NCI-H524 treated with DMSO at 0.1 percent for 48 hours (cell line): Measurements from ENCODE around the gene PARD6B.
"Not testable (repeated sequence)": the region's sequence is repeated elsewhere in the genome, so short reads cannot be mapped to it uniquely, and the experiment has no call there.

Source experiments
- DNase-seq: peaks from one replicate; lab custom pipeline; 2025; lab: John Stamatoyannopoulos, UW

The PARD6B gene

DNA sequence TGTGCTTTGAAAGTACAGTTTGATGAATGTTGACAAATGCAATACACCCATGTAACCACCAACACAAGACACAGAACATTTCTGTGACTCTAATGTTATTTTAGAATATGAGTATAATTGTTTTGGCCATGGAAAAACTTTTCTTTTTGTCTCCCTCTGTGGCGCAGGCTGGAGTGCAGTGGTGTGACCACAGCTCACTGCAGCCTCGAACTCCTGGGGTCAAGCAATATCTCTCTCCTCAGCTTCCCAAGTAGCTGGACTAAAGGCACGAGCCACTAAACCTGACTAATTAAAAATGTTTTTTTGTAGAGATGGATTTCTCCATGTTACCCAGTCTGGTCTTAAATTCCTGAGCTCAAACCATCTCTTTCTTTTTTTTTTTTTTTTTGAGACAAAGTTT, 43.1 kb downstream of the PARD6B start:
- DNase-seq, result no peak

DNA sequence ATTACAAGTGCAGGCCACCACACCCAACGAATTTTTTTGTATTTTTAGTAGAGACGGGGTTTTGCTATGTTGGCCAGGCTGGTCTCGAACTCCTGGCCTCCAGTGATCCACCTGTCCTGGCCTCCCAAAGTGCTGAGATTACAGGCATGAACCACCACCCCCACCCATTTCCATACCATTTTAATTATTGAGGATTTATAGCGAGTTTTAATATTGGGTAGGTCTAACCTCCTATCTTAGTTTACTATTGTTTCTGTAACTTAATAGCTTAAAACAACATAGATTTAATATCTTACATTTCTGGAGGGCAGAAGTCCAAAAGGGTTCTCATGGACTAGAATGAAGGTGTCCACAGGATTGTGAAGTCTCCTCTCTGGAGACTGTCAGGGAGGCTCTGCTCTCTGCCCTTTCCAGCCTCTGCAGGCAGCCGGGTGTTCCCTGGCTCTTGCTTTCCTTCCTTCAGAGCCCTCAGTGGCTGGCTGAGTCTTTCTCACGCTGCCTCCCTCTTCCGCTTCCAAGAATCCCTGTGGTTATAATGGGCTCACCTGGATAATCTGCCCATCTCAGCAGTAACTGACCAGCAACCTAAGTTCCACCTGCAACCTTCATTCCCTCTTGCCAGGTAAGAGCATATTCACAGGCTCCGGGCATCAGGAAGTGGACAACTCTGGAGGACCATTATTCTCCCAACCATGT, 44.9 kb downstream of the PARD6B start:
- no peak for DNase-seq

DNA sequence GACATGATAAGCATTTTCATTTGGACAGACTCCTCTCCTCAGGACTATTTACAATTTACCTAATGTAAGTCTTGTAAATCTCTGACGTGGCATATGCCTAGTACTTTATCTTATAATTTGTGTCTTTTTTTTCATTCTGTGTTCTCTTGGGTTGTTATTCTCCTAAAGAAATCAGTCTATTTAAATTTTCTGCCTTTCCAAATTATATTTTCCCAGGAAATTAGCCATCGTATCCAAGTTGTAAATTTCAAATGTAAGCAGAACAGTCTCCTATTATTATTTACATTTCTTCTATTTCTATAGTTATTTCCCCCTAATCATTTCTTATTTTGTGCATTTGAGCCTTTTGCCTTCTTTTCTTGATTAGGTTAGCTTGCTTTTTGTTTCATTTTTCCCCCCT, 46.0 kb downstream of the PARD6B start:
- DNase-seq, result no peak

DNA sequence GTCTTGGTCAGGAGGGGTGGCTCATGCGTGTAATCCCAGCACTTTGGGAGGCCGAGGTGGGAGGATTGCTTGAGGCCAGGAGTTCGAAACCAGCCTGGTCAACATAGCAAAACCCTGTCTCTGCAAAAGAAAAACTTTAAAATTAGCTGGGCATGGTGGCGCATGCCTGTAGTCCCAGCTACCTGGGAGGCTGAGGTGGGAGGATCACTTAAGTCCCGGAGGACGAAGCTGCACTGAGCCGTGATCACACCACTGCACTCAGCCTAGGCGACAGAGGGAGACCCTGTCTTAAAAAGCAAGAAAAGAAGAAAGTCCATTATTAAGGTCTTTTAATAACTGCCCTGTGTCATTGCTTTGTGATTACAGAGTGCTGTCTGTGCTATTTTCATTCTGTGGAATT, 47.6 kb downstream of the PARD6B start:
- not testable (repeated sequence) for DNase-seq

DNA sequence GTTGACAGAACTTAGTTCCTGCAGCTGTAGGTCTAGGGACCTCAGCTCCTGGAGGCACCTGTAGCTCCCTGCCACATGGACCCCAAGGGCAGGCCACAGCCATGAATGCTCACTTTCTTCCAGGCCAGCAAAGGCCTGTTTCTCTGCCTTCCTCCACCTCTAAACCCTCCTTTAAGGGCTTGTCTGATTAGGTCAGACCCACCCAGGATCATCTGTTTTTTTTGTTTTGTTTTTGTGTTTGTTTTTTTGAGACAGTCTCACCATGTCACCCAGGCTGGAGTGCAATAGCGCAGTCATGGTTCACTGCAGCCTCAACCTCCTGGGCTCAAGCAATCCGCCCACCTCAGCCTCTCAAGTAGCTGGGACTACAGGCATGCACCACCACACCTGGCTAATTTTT, 52.0 kb downstream of the PARD6B start:
- no peak for DNase-seq

DNA sequence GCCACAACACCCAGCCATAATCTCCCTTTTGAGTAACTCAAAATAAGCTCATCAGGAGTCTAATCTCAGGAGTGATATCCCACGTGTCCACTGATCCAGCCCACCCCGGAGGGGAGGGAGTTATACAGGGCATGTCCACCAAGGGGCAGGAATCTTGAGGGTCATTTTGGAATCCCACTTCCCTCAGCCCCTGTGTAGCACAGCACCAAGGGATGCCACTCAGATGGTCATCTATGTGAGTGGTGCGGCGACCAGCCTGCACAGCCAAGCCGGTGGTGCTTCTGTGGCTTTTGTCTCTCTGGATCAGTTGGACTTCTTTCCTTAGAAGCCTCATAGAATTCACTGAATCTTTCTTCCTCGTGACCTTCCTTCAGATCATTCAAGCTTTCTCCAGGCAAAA, 52.5 kb downstream of the PARD6B start:
- no peak for DNase-seq

DNA sequence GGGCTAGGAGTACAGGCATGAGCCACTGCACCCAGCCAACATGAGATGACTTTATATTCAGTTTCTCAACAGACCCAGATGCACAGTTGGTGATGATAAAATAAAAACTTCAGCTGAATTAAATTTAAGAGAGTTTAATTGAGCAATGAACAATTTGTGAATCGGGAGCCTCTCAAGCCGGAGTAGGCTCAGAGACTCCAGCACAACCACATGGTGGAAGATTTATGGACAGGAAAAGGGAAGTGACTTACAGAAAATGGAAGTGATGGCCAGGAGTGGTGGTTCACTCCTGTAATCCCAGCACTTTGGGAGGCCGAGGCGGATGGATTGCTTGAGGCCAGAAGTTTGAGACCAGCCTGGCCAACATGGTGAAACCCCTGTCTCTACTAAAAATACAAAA, 53.1 kb downstream of the PARD6B start:
- no peak for DNase-seq

DNA sequence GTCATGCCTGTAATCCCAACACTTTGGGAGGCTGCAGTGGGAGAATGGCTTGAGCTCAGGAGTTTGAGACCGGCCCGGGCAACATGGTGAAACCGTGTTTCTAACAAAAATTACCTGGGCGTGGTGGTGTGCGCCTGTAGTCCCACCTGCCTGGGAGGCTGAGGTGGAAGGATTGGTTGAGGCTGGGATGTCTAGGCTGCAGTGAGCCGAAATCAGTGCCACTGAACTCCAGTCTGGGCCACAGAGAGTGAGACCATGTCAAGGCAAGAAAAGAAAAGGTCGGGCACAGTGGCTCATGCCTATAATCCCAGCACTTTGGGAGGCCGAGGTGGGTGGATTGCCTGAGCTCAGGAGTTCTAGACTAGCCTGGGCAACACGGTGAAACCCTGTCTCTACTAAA, 55.3 kb downstream of the PARD6B start:
- DNase-seq, result no peak

DNA sequence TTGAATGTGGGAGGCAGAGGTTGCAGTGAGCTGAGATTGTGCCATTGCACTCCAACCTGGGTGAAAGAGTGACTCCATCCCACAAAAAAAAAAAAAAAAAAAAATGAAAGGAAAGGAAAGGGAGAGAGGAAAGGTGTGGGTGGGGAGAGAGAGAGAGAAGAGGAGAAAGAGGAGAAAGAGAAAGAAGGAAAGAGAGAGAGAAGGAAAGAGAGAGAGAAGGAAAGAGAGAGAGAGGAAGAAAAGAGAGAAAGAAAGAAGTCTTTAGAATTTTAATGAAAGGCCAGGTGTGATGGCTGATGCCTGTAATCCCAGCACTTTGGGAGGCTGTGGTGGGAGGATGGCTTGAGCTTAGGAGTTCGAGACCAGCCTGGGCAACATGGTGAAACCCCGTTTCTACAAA, 55.8 kb downstream of the PARD6B start:
- DNase-seq, result no peak

DNA sequence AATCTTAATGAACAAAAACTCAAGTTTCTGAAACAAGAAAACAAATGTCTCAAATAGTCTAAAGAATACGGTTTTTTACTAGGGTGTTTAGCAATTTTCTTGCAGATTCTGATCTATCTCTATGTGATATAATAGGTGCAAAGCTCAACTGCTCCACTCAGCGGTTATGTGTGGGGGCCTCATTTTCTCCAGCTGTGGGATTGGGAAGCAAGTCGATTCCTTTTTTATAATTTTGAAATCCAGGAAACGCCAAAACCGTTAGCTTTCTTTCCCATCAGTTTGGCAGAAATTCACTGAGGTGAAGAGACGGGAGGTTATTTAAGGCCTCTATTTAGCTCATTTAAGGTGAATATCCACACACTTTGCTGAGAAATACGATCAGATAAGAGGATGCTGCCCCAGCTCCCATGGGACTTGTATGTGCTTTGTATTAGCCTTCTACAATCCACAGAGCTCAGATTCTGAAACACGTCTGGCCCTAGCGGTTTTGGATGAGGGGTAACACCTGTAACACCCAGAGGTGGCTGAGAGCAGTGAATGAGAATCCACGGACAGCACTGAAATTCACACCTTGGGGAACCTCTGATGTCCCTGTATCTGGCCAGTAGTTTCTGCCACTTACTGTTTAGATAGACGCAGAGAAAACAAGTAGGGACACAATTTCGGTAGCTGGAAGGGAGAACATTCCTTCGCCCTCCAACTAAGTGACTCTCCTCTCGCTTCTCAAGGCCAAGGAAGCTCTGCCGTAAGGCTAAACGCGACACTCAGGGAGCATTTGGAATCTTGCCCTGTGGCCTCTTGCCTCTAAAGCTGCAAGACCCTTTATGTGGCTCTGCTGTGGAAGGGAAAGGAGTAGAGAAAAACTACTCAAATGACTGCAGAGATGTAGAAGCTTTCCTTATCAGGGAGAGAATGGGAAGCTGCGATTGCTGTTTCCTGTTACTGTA, 56.9 kb downstream of the PARD6B start:
- DNase-seq, result no peak

DNA sequence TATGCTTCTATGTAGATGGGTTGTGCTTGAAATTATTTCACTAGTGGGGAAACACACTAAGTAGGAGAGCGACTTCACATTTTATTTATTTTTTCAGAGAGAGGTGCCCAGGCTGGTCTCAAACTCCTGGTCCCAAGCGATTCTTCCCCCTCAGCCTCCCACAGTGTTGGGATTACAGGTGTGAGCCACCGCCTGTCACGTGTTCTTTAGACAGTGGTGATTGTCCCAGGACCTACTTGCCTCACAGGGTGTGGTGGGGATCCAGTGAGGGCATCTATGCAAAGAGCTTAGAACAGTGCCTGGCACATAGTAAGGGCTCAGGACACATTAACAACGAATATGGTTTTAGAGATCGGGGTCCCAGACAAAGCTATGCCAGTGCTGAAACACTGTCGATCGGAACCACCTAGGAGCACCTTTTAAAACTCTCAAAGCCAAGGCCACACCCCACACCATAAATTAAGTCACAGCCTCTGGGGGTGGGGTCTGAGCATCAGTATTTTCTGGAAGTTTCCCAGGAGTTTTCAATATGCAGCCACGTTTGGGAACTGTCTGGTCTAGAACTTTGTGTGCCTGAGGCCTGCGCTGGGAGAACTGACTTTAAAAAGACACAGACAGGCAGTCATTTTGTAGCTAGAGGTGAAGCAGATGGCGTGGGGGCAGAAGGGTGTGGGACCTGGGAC, 58.7 kb downstream of the PARD6B start:
- DNase-seq, result no peak

DNA sequence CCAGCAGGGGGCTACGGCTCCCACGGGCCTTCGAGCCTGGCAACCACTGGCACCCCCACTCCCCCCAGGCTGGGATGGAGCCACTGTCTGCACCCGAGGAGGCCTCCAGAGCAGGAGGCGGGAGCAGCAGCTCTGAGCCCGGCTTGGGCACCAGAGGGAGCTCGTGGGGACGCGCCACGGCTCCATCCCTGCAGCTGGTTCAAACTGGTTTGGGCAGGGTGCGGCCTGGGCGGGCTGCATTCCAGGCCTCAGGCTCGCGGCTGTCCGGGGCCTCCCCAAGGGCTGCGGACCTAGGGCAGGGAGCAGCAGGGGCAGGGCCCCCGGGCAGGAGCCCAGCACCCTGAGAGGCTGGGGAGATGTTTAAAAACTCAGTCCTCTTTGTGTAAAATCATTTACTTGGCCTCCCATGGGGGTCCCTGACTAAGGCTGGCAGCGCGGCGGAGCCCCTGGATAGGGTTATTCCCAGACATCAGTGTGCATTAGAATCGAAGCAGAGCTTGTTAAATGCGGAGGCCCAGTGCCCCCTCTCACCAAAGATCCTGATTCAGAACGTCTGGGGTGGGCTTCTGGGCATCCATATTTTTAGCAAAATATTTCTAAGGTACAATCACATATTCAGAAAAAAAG, 59.4 kb downstream of the PARD6B start:
- no peak for DNase-seq

DNA sequence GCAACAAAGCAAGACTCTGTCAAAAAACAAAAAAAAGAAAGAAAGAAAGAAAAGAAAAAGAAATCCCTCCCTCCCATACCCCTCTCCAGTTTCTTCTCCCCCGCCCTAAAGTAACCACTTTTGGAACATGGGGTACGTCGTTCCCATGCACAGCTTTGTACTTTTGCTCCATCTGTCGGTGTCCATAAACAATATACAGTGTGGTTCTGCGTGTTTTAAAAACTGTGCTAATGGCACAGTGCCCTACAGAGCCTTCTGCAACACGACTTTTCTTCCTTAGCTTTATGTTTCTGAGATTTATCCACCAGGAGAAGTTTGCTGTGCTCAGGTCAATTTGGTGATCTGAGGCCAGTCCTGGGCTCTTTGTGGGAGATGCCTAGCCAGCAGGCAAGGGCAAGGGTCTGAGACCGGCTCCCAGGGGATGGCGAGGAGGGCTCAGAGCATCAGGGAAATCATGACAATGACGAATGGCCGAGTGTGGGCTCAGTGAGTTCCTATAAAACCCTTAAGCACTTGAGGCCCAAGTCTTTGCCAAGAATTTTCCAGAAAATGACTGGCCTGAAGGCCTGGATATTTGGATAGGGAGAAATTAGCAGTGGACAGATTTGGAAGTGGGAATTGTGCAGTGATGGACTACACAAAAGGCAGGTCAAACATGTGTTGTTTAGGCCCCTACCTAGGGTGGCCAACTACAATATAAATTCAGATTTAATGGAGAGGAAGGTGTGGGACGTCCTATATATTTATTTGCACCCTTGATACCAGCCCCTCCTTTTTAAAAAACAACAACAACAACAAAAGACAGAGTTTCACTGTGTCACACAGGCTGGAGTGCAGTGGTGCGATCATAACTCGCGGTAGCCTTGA, 61.6 kb downstream of the PARD6B start:
- DNase-seq, result no peak

DNA sequence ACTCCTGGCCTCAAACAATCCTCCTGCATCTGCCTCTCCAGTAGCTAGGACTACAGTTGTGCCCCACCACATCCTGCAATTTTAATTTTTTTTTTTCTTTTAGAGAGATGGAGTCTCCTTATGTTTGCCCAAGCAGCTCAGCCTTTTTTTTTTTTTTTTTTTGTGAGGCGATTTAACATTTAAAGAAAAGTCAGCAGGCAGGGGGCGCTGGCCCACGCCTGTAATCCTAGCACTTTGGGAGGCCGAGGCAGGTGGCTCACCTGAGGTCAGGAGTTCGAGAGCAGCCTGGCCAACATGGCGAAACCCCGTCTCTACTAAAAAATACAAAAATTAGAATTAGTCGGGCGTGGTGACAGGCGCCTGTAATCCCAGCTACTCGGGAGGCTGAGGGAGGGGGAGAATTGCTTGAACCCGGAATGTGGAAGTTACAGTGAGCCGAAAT, 62.2 kb downstream of the PARD6B start:
- not testable (repeated sequence) for DNase-seq

DNA sequence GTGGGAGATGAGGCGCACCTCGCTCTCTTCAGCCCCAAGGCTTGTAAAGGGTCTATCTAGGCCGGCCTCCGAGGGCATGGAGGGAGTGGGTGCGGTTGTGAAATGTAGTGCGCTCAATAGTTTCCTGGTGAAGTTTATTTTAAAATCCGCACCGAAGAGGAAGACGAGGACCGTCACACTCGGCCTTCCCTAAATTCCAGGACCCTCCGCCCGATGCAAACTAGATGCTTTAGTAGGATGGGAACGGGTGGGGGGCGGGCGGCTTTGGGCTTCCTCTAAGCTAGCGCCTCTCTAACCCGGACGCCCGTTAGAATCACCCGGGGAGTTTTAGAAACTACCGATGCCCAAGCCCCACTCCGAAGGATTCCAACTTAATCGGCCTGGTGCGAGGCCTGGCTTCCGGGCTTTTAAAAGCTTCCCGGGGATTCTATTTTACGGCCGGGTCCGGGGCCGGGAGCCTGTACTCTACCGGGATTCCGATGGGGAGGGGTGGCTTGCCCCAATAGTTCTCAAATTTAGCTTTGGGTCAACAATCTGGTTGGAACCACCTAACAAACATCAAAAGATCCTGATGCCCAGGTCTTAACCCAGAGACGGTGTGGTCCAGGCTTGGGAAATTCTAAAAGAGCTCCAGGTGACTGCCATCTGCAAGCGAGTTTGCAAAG, 62.9 kb downstream of the PARD6B start:
- DNase-seq, result no peak

DNA sequence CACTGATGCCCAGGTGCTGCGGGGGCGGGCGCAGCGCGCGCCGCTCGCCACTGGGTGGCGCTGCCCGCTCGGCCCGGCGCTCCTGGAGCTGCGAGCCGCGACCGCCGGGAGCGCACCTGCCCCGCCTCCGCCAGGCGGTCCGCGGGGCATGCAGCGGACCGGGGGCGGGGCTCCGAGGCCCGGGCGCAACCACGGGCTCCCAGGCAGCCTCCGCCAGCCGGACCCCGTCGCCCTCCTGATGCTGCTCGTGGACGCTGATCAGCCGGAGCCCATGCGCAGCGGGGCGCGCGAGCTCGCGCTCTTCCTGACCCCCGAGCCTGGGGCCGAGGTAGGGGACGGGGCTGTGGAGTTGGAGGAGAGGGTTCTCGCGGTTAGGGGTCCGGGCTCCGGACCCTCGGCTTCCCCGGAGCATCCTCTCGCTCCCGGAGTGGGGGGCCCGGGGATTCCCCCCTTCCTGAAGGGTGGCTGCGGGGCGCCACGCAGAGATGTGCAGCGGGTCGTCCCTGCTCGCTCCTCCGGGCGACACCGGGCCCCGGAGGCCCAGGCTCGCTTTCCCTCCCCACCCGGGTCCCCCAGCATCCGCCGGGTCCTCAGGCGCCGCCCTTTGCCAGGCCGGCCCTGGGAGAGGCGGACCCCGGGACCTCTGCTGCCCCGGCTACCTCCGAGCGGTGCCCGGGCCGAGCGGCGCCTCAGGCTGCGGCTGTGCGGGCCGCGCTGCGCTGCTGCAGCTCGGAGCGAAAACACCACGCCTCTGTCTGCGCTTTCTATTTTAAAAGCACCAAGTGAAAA, 63.7 kb downstream of the PARD6B start, which contains the start of gene BCAS4:
TSS of gene BCAS4 (plus strand) at position 216 of the 789 bp plus-strand sequence. CDS start at position 239, 23 bp downstream.
- DNase-seq, result no peak

DNA sequence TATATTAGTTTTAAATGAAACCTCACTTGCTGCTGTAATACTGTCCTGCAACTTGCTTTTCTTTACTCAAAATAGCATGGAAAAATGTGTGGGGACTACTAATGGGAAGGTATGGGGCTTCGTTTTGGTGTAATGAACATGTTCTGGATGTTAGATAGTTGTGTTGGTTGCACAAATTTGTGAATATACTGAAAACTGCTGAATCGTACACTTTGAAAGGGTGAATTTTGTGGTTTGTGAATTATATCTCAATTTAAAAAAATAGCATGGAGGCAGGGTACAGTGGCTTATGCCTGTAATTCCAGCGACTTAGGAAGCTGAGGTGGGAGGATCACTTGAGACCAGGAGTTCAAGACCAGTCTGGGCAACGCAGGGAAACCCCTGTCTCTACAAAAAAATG, 65.8 kb downstream of the PARD6B start:
- DNase-seq, result no peak

DNA sequence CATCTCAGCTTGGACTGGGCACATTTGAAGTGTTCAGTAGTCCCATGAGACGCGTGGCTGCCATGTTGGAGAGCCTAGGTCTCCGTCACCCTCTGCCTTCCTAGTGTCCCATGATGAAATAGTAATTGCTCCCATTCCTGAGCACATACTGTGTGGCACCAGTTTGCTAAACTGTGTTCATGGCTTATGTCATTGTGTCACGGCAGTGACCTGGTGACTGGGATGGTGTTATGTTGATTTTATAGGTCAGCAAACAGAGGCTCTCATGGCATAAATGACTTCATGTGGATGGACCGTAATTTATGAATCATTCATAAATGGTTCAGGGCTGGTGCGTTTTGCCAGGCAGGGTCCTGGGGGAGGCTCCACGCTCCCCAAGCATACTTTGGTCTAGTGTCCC, 67.3 kb downstream of the PARD6B start:
- no peak for DNase-seq

DNA sequence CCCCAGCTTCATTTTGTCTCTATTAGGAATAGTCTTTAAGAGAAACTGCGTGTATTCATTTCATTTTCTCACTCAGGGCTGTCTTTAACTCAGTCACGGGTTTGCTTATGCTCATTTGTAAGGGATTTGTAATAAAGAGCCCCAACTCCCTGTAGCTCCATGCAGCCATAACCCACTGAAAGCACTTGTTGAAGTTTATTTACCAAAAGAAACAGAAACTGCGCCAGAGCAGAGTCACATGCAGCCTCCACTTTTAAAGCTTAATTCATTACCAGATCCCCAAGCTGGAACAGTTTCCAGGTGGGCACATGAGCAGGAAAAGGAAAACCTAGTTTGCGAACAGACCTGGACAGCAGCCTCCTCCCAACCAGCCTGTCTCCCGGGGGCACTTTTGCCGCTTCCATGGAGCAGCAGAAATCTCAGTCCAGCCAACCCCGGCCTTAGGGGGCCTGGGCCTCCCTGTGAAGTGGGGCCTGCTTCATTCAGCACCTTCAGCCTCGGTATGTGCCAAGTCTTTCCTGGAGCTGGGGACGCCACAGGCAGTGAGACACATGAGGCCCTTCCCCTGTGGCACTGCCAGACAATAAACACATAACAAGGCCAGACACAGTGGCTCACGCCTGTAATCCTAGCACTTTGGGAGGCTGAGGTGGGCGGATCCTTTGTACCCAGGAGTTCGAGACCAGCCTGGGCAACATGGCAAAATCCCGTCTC, 68.0 kb downstream of the PARD6B start:
- no peak for DNase-seq
